Adrenal gland (tissue), 12 donors: ENCODE data around the gene OR6Y1. TPM values are rescaled to one million over a fixed set of nuclear protein-coding genes. Genes with fewer than 3 reads are reported as not detected.
A peak's percentile ranks its signal among the peaks of the same experiment; 100 is the strongest.

Experiments used
- DNase-seq, 7 donors: peaks; one replicate each; pipeline ENCODE4 v3.0.0-alpha.2; 2019 to 2020
- H3K27ac ChIP-seq, 5 donors: fragments of 200-600 bp; sonication (generic) in 4 of 5; 1 replicate in 3 of 5; 2 replicates in 2 of 5; pipeline versions ENCODE4 v1.5.1 to v1.8.0; 2016 to 2020; ENCODE audit warnings: mild to moderate bottlenecking in 1 of 5
- H3K27me3 ChIP-seq: fragments of 200-600 bp; 2 replicates; pipeline ENCODE4 v1.8.0; 2021
- H3K36me3 ChIP-seq, 2 donors: fragments of 200-600 bp; replicated peaks in 1 of 2; 1 replicate in 1 of 2; 2 replicates in 1 of 2; pipeline versions ENCODE4 v1.5.1 to v1.8.0; 2018 to 2022
- H3K4me1 ChIP-seq, 2 donors: fragments of 200-600 bp; replicated peaks in 1 of 2; 1 replicate in 1 of 2; 2 replicates in 1 of 2; pipeline versions ENCODE4 v1.5.1 to v1.8.0; 2018 to 2021
- H3K4me3 ChIP-seq, 4 donors: fragments of 200-600 bp; sonication (generic) in 3 of 4; one replicate each; pipeline ENCODE4 v1.5.1; 2016 to 2018
- H3K9me3 ChIP-seq, 3 donors: fragments of 200-600 bp; sonication (generic) in 1 of 3; replicated peaks in 1 of 3; 1 replicate in 2 of 3; 2 replicates in 1 of 3; pipeline versions ENCODE4 v1.5.1 to v1.8.0; 2016 to 2021
- CTCF ChIP-seq, 6 experiments: fragments of 450-650 bp in 4 of 6; fragments of 200-600 bp in 2 of 6; sonication (generic) in 1 of 6; IDR thresholded peaks; 1 replicate in 5 of 6; 2 replicates in 1 of 6; pipeline versions ENCODE4 v1.5.1 to v1.8.0; 2016 to 2021; ENCODE audit warnings: antibody characterized with exemption in 6 of 6, mild to moderate bottlenecking in 2 of 6, moderate library complexity in 1 of 6
- POLR2A ChIP-seq, 2 donors: fragments of 450-650 bp; IDR thresholded peaks; one replicate each; pipeline ENCODE4 v1.6.1; 2017; ENCODE audit warnings: antibody characterized with exemption in 2 of 2, mild to moderate bottlenecking in 2 of 2, moderate library complexity in 1 of 2
- WGBS, 4 donors: extraction: QIAGEN DNeasy Blood & Tissue Kit in 2 of 4; methylation state at CpG; one replicate each; pipeline versions ENCODE4 v1.1.5 to v1.1.7; 2013 to 2017; 5-methylcytosine and 5-hydroxymethylcytosine counted together
- intact Hi-C, 2 donors: fragments of 100-400 bp; cut with DNase I; formaldehyde crosslinking; loops; one replicate each; pipeline versions ENCODE4 v1.14.1 to v1.15.0; 2022 to 2023
- polyA plus RNA-seq, 3 donors: library from polyadenylated mRNA; stranded (reverse); fragments of 200-250 nt in 2 of 3; fragments of 350-450 nt in 1 of 3; fragmentation: Illumina TruSeq in 1 of 3; extraction: RNeasy Lipid Tissue Mini Kit (QIAGEN cat#74804) in 1 of 3; gene quantifications; one replicate each; pipeline ENCODE4 v1.2.3, GENCODE V29; 2013 to 2014
- total RNA-seq, 9 donors: library from RNA; depleted of rRNA in 4 of 9; stranded (reverse); fragments of >200 nt in 4 of 9; fragments of 120-200 nt in 1 of 9; fragmentation: NEBNext Ultra II Directional in 1 of 9; extraction: Animal tissue kit (Norgen Biotek cat#: 25700) in 1 of 9; gene quantifications; one replicate each; pipeline versions ENCODE4 v1.1.0 to v1.2.4, GENCODE V29; 2013 to 2023
- donor health status: healthy with polysubstance abuse.
- donor health status: Bipolar disorder and iron deficiency.
- donor health status: DM: yes; HTN: yes; CAD: no.
- donor health status: DM: no; HTN: no; CAD: no.
- donor health status: DM: no; HTN: no; CAD: no.
- donor health status: DM: yes; HTN: yes; CAD: no.

OR6Y1 gene
- total and polyA plus RNA-seq, 12 donors: not detected

GRCh38 chr1:158509471-158510156, 44.6 kb downstream of the OR6Y1 start:
- TF ChIP-seq POLR2A (IDR thresholded peaks at IDR 0.05) (no peak), CTCF (IDR thresholded peaks at IDR 0.05) (no peak)
- WGBS, 4 donors: 17 to 25% (median 22%) methylated on average over 4 of the region's 4 CpGs
- no peaks in the 10 kb centered on the region for H3K9me3 ChIP-seq
- H3K27ac ChIP-seq: no peak overlapping the region
- DNase-seq: peak in 5 of 7 donors; percentile 35 to 58 (median 44)
- no peaks in the 10 kb centered on the region for H3K27me3 ChIP-seq
- no peaks in the 10 kb centered on the region for H3K4me1 ChIP-seq
- intact Hi-C loops: loop anchor here in 1 of 2 donors (10.0 kb wide), 1 partner anchor 485 kb away; no protein-coding TSS in a partner anchor
- no peaks in the 10 kb centered on the region for H3K36me3 ChIP-seq
- H3K4me3 ChIP-seq: no peak overlapping the region

GRCh38 chr1:158507511-158507910, 46.7 kb downstream of the OR6Y1 start:
- H3K27me3 ChIP-seq: no peaks in the 10 kb centered on the region
- no peak overlapping the region for H3K4me3 ChIP-seq
- WGBS, 4 donors: 86 to 94% (median 90%) methylated on average over 2 of the region's 2 CpGs
- no peak for TF ChIP-seq POLR2A (IDR thresholded peaks at IDR 0.05)
- TF ChIP-seq CTCF (IDR thresholded peaks at IDR 0.05): no peak
- H3K4me1 ChIP-seq: no peaks in the 10 kb centered on the region
- DNase-seq: no peak
- no peaks in the 10 kb centered on the region for H3K36me3 ChIP-seq
- no peaks in the 10 kb centered on the region for H3K9me3 ChIP-seq
- intact Hi-C loops: loop anchor here in 1 of 2 donors (10.0 kb wide), 1 partner anchor 487 kb away; no protein-coding TSS in a partner anchor
- no peak overlapping the region for H3K27ac ChIP-seq

GRCh38 chr1:158506369-158506987, 47.7 kb downstream of the OR6Y1 start:
- no peak for TF ChIP-seq POLR2A (IDR thresholded peaks at IDR 0.05)
- TF ChIP-seq CTCF (IDR thresholded peaks at IDR 0.05): peak in 5 of 6 experiments; percentile 18 to 57 (median 48)
- 26 to 56% (median 43%) methylated on average over 1 of the region's 1 CpG for WGBS, 4 donors
- peak; percentile 22 to 71 (median 31) for DNase-seq
- intact Hi-C loops: loop anchor here in 1 of 2 donors (10.0 kb wide), 1 partner anchor 488 kb away; no protein-coding TSS in a partner anchor
- Histone ChIP-seq H3K27ac (no peak overlapping the region), H3K4me3 (no peak overlapping the region), H3K4me1 (no peaks in the 10 kb centered on the region), H3K36me3 (no peaks in the 10 kb centered on the region), H3K9me3 (no peaks in the 10 kb centered on the region), H3K27me3 (no peaks in the 10 kb centered on the region)

- Histone ChIP-seq H3K9me3 (no peaks in the 10 kb centered on the region), H3K4me3 (no peak overlapping the region), H3K27me3 (no peaks in the 10 kb centered on the region), H3K4me1 (no peaks in the 10 kb centered on the region), H3K36me3 (no peaks in the 10 kb centered on the region), H3K27ac (no peak overlapping the region)
- 25 to 64% (median 51%) methylated on average over 2 of the region's 2 CpGs for WGBS, 4 donors
- no peak for DNase-seq
- intact Hi-C loops: no loop called here
- TF ChIP-seq CTCF (IDR thresholded peaks at IDR 0.05): peak in 1 of 6 experiments; percentile 17
- TF ChIP-seq POLR2A (IDR thresholded peaks at IDR 0.05): no peak
These were observed 57.8 kb downstream of the OR6Y1 start for GRCh38 chr1:158496374-158496773.
